ENCODE results near the gene TKTL2.

Gene TKTL2

GRCh38 chr4:163482190-163482589, 8.6 kb upstream of the TKTL2 start:
- CTCF ChIA-PET = interaction anchor here (1.4 to 2.1 kb wide), 4 partner anchors 54 to 67 kb away, joined by 3 to 10 read pairs (median 6); no protein-coding TSS in a partner anchor
- no peak for TF ChIP-seq CTCF (IDR thresholded peaks at IDR 0.05; ENCODE audit: control extremely low read depth, extremely low read depth, low read depth, missing control alignments)
- POLR2A ChIA-PET = interaction anchor here (0.6 kb wide), 1 partner anchor 14 kb away, joined by 9 read pairs; no protein-coding TSS in a partner anchor
- peak; percentile 18 for DNase-seq (ENCODE audit: extremely low spot score)

- CTCF ChIA-PET = interaction anchor here (1.0 to 1.5 kb wide), 4 partner anchors 10 to 72 kb away, joined by 3 to 6 read pairs (median 4); no protein-coding TSS in a partner anchor
- POLR2A ChIA-PET = no interaction called here
- no peak for DNase-seq (ENCODE audit: extremely low spot score)
- TF ChIP-seq CTCF (IDR thresholded peaks at IDR 0.05; ENCODE audit: control extremely low read depth, extremely low read depth, low read depth, missing control alignments) = no peak
Observed at GRCh38 chr4:163476761-163477438, 3.3 kb upstream of the TKTL2 start.

GRCh38 chr4:163474027-163474426, 473 bp upstream of the TKTL2 start:
- ChIA-PET POLR2A (no interaction called here), CTCF (no interaction called here)
- DNase-seq (ENCODE audit: extremely low spot score) = no peak
- TF ChIP-seq CTCF (IDR thresholded peaks at IDR 0.05; ENCODE audit: control extremely low read depth, extremely low read depth, low read depth, missing control alignments) = no peak

- POLR2A ChIA-PET = no interaction called here
Observed at GRCh38 chr4:163473130-163473529, 424 bp downstream of the TKTL2 start.

GRCh38 chr4:163470391-163470790, 3.2 kb downstream of the TKTL2 start:
- no peak for TF ChIP-seq CTCF (IDR thresholded peaks at IDR 0.05; ENCODE audit: control extremely low read depth, extremely low read depth, low read depth, missing control alignments)
- CTCF ChIA-PET = interaction anchor here (0.9 to 1.9 kb wide), 5 partner anchors 9 to 78 kb away, joined by 3 to 7 read pairs (median 4); no protein-coding TSS in a partner anchor
- DNase-seq (ENCODE audit: extremely low spot score) = no peak
- POLR2A ChIA-PET = no interaction called here

More at GRCh38 chr4:163473130-163473529, 424 bp downstream of the TKTL2 start:
- no peak for TF ChIP-seq CTCF (IDR thresholded peaks at IDR 0.05; ENCODE audit: control extremely low read depth, extremely low read depth, low read depth, missing control alignments)
- no peak for DNase-seq (ENCODE audit: extremely low spot score)
- CTCF ChIA-PET = no interaction called here

GRCh38 chr4:163467082-163467770, 6.3 kb downstream of the TKTL2 start:
- TF ChIP-seq CTCF (IDR thresholded peaks at IDR 0.05; ENCODE audit: control extremely low read depth, extremely low read depth, low read depth, missing control alignments) = no peak
- ChIA-PET CTCF (interaction anchor here (1.4 kb wide), 1 partner anchor 10 kb away, joined by 6 read pairs; no protein-coding TSS in a partner anchor), POLR2A (no interaction called here)

More at GRCh38 chr4:163467082-163467770, 6.3 kb downstream of the TKTL2 start:
- no peak for DNase-seq (ENCODE audit: extremely low spot score)

Measured in GM10248 (cell line).